A549 treated with AZD9567 at 1 μM for 4 hours (cell line): ENCODE results near the gene CPT1B. TPM values are rescaled to one million over a fixed set of nuclear protein-coding genes. Genes with fewer than 3 reads are reported as not detected.

Experiments
- total RNA-seq: library from RNA; stranded (reverse); fragments of 200-300 nt; extraction: Qiagen RNA extraction; gene quantifications from 5 replicates; pipeline ENCODE4 v1.2.3, GENCODE V29; 2022; ENCODE audit not compliant: insufficient read depth

The CPT1B gene
- 13.1 to 20.3 TPM (median 13.8 TPM) in 5 replicates for total RNA-seq

GRCh38 chr22:50577987-50578775, at the start of gene CPT1B:
Gene CPT1B (minus strand): TSS chr22:50578427. CDS start chr22:50577915, 512 bp downstream.

GRCh38 chr22:50600538-50600937, 22.3 kb upstream of the CPT1B start, which contains the start of gene MAPK8IP2:
Gene MAPK8IP2 (plus strand): TSS chr22:50600793. CDS start chr22:50600819, 26 bp downstream.

DNA sequence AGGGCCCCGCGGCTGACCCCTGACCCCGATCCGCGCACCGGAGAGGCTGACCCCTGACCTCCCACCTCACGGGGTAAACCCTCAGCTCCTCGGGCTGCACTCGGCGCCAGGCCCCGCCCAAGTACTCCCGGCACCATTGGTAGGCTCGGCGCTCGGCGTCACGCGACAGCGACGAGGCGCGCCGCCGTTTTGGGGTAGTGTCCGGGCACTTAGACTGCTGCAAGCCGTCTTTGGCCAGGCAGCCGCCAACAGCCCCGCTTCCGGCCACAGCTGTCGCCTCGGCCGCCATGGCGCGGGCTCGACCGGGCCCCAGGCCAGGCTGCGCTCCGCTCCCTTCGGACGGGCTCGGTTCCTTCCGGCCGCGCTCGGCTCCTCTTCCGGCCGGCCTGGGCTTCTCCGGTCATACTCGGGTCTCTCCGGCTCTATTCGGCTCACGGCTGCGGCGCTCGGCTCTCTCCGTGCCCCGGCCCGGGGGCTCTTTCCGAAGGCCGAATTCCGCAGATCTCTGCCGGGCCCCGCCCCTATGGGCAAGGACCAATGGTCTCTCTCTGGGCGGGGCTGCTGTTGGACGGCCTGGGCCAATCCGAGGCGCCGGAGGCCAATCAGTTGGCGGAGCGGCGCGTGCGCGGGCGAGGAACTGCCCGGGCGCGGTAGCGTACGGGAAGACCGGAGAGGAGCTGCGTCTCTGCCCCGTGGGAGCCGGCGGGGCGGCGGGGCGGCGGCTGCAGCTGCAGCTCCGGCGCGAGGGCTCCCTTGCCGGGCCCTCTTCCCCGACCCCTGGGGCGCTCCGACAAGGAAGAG, 4.5 kb upstream of the CPT1B start, which contains the start of gene CHKB:
Gene CHKB (minus strand): TSS at position 357 of the 801 bp plus-strand sequence. CDS start 68 bp downstream, at position 289.

DNA sequence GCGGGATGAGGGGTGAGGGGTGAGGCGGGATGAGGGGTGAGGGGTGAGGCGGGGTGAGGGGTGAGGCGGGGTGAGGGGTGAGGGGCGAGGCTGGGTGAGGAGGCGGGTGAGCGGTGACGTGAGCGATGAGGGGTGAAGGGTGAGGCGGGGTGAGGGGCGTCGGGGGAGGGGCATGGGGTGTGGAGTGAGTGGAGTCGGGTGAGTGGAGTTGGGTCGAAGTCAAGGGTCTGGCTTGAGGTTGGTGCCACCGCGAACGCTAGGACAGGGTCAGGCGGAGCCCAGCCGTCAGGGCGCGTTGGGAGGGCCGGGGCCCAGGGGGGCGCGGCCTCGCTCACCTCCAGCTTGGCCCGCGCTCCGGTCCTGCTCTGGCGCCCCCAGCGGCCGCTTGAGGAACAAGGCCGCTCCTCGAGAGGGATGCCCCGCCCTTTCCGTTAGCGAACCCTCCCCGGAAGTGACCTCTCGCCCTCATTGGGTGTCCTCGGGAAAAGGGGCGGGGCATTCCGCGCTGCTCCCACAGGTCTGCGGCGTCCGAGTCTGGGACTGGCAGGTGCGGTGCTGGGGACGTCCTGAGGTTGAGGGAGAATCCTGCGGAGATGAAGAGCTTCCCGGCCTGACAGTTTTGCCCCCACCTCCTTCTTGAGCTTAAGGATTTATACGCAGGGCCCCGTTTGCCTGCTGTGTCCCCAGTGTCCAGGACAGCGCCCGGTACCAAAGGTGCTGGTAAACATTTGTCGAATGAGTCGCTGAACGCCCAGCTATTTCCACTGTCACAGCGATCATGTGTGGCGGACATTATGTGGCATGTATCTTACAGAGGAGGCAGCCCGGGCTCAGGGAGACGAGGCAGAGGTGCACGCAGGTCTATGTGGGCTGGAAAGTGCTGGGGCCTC, 15.5 kb downstream of the CPT1B start, which contains the start of gene SYCE3:
Gene SYCE3 (minus strand): TSS at position 397 of the 890 bp plus-strand sequence. CDS start 6,514 bp downstream, outside the sequence.

DNA sequence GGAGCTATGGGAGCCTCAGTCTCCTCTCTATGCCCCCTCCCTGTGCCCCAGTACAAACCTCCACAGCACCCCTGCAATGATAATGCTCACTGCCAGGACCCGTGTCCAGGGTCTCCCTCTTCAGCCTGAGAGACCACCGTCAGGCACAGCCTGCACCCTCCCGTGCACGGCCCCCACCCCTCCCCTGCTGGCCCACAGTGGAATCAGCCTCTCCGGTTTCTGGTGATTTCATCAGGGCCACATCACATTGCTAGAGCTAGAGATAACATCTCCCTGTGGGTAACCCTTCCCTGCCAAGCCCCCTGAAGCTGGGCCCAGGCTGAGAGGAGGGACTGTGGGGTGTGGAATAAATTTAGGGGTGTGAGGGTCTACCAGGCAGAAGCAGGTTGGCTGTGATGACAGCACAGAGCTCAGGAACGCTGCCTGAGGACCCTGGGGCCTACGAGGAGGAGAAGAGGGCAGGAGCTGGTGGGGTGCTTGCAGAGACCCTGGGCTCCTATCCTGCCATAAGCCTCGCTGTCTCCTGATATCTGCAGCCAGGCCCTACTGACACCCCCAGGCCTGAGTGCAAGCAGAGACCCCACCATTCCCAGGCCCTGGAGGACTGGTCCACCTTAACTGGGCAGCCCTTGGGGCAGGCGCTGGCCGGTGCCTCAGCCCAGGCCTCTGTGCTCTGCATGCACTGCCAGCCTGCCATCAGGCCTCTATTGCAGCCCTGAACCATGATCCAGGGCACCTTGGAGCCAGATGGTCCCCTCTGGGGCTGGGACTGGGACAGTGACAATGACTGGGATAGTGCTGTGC, 32.5 kb downstream of the CPT1B start, which contains the start of gene KLHDC7B:
Gene KLHDC7B (plus strand): TSS at position 378 of the 804 bp plus-strand sequence. CDS start 345 bp downstream, at position 723.

DNA sequence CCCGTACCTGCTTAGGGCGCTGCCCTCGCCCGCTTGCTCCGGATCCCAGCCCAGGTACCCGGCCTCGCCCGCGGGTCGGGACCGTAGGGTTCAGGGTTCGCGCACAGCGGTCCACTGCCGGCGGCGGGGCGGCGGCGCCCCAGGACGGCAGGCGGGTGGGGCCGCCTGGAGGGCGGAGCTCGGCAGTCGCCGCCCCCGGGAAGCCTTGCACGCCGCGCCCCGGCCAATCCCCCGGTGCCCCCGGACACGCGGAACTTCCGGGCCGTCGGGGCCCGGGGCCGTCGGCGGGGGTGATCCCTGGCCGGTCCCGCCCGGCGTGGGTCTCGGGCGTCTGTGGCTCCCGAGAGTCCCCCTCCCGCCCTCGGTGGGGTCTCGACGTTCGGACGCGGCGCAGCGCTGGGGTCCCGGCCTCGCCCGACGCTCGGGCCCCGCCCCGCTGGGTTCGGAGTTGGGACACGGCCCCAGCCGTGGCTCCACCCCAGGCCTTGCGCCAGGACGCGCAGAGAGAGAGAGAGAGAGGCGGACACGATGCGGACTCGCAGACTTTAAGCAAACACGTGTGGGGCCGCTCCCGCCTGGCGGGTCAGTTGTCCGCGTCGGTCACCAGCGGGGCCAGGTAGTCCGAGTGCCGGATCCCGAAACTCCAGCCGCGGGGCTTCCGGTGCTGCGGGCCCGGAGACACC, 48.2 kb downstream of the CPT1B start, which contains the start of gene TYMP:
Gene TYMP (minus strand): TSS at position 116 of the 683 bp plus-strand sequence. CDS start 303 bp downstream, outside the sequence.

GRCh38 chr22:50525104-50525857, 52.9 kb downstream of the CPT1B start, which contains the start of gene SCO2:
Gene SCO2 (minus strand): TSS chr22:50525598. CDS start chr22:50524411, 1,187 bp downstream.

Other genes with a start within 250 kb of the CPT1B start
- 12.4 to 15.4 TPM (median 15.1 TPM) in 5 replicates for gene PPP6R2, start 235.1 kb downstream of the CPT1B start, total RNA-seq
- gene SBF1, start 103.4 kb downstream of the CPT1B start, total RNA-seq = 21.4 to 28.8 TPM (median 27.9 TPM) in 5 replicates
- 0.52 to 0.59 TPM (median 0.57 TPM) in 5 replicates for gene ADM2, start 96.9 kb downstream of the CPT1B start, total RNA-seq
- 0.13 TPM in 1 of 5 replicates, not detected in the others for gene MIOX, start 91.6 kb downstream of the CPT1B start, total RNA-seq
- gene LMF2, start 70.7 kb downstream of the CPT1B start, total RNA-seq = 24.1 to 54.9 TPM (median 52.4 TPM) in 5 replicates
- 33.8 to 41.0 TPM (median 40.1 TPM) in 5 replicates for gene NCAPH2, start 70.2 kb downstream of the CPT1B start, total RNA-seq
- gene SCO2, start 52.8 kb downstream of the CPT1B start, total RNA-seq = 3.5 to 6.6 TPM (median 4.4 TPM) in 4 of 5 replicates, not detected in the other
- 14.2 to 18.0 TPM (median 17.2 TPM) in 5 replicates for gene TYMP, start 48.4 kb downstream of the CPT1B start, total RNA-seq
- 0.02 to 0.04 TPM in 2 of 5 replicates, not detected in the others for gene KLHDC7B, start 32.5 kb downstream of the CPT1B start, total RNA-seq
- gene SYCE3, start 15.5 kb downstream of the CPT1B start, total RNA-seq = 0.33 to 0.56 TPM (median 0.40 TPM) in 3 of 5 replicates, not detected in the others
- gene CHKB, start 4.4 kb upstream of the CPT1B start, total RNA-seq = 7.4 to 23.6 TPM (median 18.9 TPM) in 5 replicates
- gene MAPK8IP2, start 22.4 kb upstream of the CPT1B start, total RNA-seq = 2.1 to 3.8 TPM (median 3.6 TPM) in 5 replicates
- 14.3 to 25.8 TPM (median 22.9 TPM) in 5 replicates for gene ARSA, start 49.7 kb upstream of the CPT1B start, total RNA-seq
- 3.7 to 5.3 TPM (median 4.5 TPM) in 5 replicates for gene SHANK3, start 94.4 kb upstream of the CPT1B start, total RNA-seq
- 0.07 to 0.19 TPM (median 0.08 TPM) in 3 of 5 replicates, not detected in the others for gene ACR, start 159.8 kb upstream of the CPT1B start, total RNA-seq
- gene RABL2B, start 205.2 kb upstream of the CPT1B start, total RNA-seq = 10.0 to 22.0 TPM (median 21.7 TPM) in 5 replicates